ENCODE data around the gene TMEM129. TPM values are rescaled to one million over a fixed set of nuclear protein-coding genes. Genes with fewer than 3 reads are reported as not detected.

The TMEM129 gene
- total and polyA plus RNA-seq, 2 donors (not counting 1 experiment from before 2014, with no cell fraction given), result 15.0 to 39.6 TPM

DNA sequence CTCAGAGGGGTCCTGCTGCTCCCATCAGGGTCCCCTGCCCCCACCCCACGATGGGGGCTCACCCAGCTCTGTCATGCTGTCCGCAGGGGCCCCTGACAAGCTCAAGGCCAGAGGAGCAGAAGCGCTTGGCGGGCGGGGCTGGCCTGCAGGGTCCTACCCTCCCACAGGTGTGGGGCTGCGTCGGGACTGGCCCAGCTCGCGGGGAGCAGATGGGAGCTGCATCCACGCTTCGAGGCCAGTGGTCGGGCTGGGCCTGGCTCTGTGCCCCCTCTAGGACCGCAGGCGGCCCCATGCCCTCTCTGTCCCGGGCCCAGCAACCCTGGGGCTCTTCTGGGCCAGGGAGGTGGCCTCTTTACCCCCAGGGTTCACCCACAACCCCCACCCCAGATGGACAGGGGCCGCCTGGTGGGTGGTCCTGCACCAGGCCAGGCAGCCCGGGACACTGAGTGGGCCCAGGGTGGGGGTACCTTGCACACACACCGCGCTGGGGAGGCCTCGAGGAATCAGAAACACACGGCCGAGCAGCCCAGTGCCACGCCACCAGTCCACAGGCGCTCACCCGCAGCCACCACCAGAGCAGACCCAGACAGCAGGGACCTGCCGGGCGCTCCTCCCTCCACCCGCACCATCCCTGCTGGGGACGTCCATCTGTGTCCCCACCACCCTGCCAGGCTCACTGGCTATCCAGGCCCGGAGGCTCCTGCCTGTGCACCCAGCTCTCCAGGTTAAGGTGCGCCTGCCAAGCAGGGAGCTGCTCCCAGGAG, 30.2 kb upstream of the TMEM129 start:
- Histone ChIP-seq H3K9me3 (ENCODE audit: control insufficient read depth, insufficient read depth, low read depth, low read length) (no peaks in the 10 kb centered on the region), H3K4me2 (ENCODE audit: extremely low read depth, insufficient read depth, low read length) (no peak overlapping the region), H3K79me2 (ENCODE audit: control insufficient read depth, insufficient read depth, low read length) (no peaks in the 10 kb centered on the region), H3K27me3 (ENCODE audit: control insufficient read depth, insufficient read depth, low read length) (no peaks in the 10 kb centered on the region), H3K9ac (ENCODE audit: insufficient read depth, low read length) (no peak overlapping the region), H3K4me1 (ENCODE audit: control insufficient read depth, extremely low read depth, insufficient read depth, low read length) (no peaks in the 10 kb centered on the region), H4K20me1 (ENCODE audit: control insufficient read depth, extremely low read depth, insufficient read depth, low read length) (no peaks in the 10 kb centered on the region), H2AFZ (ENCODE audit: low read length) (no peak overlapping the region), H3K27ac (ENCODE audit: insufficient read depth, low read length) (no peak overlapping the region), H3K4me3 (replicated peaks in 1 of 4; ENCODE audit: control extremely low read depth in 1 of 4, insufficient read depth in 1 of 4, low read depth in 3 of 4, low read length in 4 of 4) (no peak overlapping the region), H3K36me3 (ENCODE audit: control insufficient read depth, insufficient read depth, low read length) (no peaks in the 10 kb centered on the region)
- no peak for DNase-seq (ENCODE audit: low read depth in 2 of 2)
- TF ChIP-seq, protein P1, sequence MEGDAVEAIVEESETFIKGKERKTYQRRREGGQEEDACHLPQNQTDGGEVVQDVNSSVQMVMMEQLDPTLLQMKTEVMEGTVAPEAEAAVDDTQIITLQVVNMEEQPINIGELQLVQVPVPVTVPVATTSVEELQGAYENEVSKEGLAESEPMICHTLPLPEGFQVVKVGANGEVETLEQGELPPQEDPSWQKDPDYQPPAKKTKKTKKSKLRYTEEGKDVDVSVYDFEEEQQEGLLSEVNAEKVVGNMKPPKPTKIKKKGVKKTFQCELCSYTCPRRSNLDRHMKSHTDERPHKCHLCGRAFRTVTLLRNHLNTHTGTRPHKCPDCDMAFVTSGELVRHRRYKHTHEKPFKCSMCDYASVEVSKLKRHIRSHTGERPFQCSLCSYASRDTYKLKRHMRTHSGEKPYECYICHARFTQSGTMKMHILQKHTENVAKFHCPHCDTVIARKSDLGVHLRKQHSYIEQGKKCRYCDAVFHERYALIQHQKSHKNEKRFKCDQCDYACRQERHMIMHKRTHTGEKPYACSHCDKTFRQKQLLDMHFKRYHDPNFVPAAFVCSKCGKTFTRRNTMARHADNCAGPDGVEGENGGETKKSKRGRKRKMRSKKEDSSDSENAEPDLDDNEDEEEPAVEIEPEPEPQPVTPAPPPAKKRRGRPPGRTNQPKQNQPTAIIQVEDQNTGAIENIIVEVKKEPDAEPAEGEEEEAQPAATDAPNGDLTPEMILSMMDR (conservative IDR thresholded peaks at IDR 0.05 in 1 of 2, IDR thresholded peaks at IDR 0.05 in 1 of 2; ENCODE audit: low read depth in 1 of 2, low read length in 2 of 2), result no peak
- no peak for TF ChIP-seq EZH2 (IDR thresholded peaks at IDR 0.05; ENCODE audit: low read length, missing control alignments)

DNA sequence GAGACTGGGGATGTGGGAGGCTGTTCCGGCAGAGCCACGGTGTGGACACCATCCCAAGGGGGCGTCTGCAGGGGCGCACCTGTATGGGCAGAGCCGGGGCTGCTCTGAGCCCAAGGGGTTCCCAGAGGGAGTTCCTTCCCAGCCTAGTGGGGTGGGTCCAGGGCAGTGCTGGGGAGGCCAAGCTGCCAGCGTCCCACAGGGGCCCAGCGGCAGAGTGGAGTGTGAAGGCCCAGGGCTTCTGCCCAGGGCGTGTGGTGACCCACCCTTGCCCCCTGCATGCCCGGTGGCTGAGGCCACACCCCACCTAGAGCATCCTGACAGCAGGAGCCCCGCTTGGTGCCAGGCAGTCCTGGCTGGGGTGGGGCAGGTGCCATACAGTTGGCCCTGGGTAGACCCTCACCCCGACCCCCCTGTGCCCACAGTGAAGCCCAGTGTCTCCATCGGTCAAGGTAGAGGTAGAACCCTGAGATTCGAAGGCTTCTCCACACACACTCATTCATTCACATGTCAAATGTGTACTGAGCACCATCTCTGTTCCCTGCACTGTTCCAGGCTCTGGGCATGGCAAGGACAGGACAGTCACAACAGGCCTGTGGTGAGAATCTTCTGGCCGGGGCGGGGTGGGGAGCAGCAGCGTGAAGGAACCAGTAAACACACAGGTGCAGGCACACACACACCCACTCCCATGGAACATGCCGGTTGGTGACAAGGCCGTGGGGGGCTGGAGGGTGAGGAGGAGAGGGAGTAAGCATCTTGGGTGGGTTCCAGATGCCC, 29.4 kb upstream of the TMEM129 start:
- TF ChIP-seq, protein P1 (conservative IDR thresholded peaks at IDR 0.05 in 1 of 2, IDR thresholded peaks at IDR 0.05 in 1 of 2; ENCODE audit: low read depth in 1 of 2, low read length in 2 of 2), result no peak

DNA sequence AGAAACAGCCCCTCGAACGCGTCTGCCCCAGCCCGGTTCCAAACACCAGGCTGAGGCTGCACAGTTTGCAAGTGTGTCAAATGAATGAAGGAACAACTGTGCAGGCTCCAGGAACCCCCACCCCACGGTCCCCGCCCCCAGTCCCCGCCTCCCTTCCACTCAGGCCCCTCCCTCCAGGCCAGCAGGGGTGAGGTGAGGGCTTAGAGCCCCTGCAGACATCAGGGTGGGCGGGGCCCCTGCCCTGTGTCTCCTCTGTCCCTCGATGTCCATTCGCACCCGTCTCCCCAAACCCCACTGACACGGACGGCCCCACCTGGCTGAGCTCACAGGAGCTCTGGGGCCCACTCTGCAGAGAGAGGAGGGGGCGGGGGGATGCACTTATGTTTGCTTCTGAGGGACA, 28.7 kb upstream of the TMEM129 start:
- no peak overlapping the region for H3K27ac ChIP-seq (ENCODE audit: insufficient read depth, low read length)
- H3K79me2 ChIP-seq (ENCODE audit: control insufficient read depth, insufficient read depth, low read length), result no peaks in the 10 kb centered on the region
- no peaks in the 10 kb centered on the region for H3K9me3 ChIP-seq (ENCODE audit: control insufficient read depth, insufficient read depth, low read depth, low read length)
- H3K4me1 ChIP-seq (ENCODE audit: control insufficient read depth, extremely low read depth, insufficient read depth, low read length), result no peaks in the 10 kb centered on the region
- no peak overlapping the region for H3K4me2 ChIP-seq (ENCODE audit: extremely low read depth, insufficient read depth, low read length)
- peaks cover 3% of the 10 kb centered on the region for H3K36me3 ChIP-seq (ENCODE audit: control insufficient read depth, insufficient read depth, low read length)
- no peak overlapping the region for H3K9ac ChIP-seq (ENCODE audit: insufficient read depth, low read length)
- no peak for DNase-seq (ENCODE audit: low read depth in 2 of 2)
- H2AFZ ChIP-seq (ENCODE audit: low read length), result no peak overlapping the region
- TF ChIP-seq EZH2 (IDR thresholded peaks at IDR 0.05; ENCODE audit: low read length, missing control alignments), result no peak
- TF ChIP-seq, protein P1 (conservative IDR thresholded peaks at IDR 0.05 in 1 of 2, IDR thresholded peaks at IDR 0.05 in 1 of 2; ENCODE audit: low read depth in 1 of 2, low read length in 2 of 2), result no peak
- no peak overlapping the region for H3K4me3 ChIP-seq (replicated peaks in 1 of 4; ENCODE audit: control extremely low read depth in 1 of 4, insufficient read depth in 1 of 4, low read depth in 3 of 4, low read length in 4 of 4)
- peaks cover 2% of the 10 kb centered on the region for H4K20me1 ChIP-seq (ENCODE audit: control insufficient read depth, extremely low read depth, insufficient read depth, low read length)
- H3K27me3 ChIP-seq (ENCODE audit: control insufficient read depth, insufficient read depth, low read length), result no peaks in the 10 kb centered on the region

More for the DNA sequence above, 29.4 kb upstream of the TMEM129 start:
- Histone ChIP-seq H2AFZ (ENCODE audit: low read length) (no peak overlapping the region), H3K4me1 (ENCODE audit: control insufficient read depth, extremely low read depth, insufficient read depth, low read length) (no peaks in the 10 kb centered on the region), H3K27ac (ENCODE audit: insufficient read depth, low read length) (no peak overlapping the region), H3K4me2 (ENCODE audit: extremely low read depth, insufficient read depth, low read length) (no peak overlapping the region), H3K9ac (ENCODE audit: insufficient read depth, low read length) (no peak overlapping the region), H3K27me3 (ENCODE audit: control insufficient read depth, insufficient read depth, low read length) (no peaks in the 10 kb centered on the region), H3K4me3 (replicated peaks in 1 of 4; ENCODE audit: control extremely low read depth in 1 of 4, insufficient read depth in 1 of 4, low read depth in 3 of 4, low read length in 4 of 4) (no peak overlapping the region), H3K9me3 (ENCODE audit: control insufficient read depth, insufficient read depth, low read depth, low read length) (no peaks in the 10 kb centered on the region), H3K79me2 (ENCODE audit: control insufficient read depth, insufficient read depth, low read length) (no peaks in the 10 kb centered on the region), H3K36me3 (ENCODE audit: control insufficient read depth, insufficient read depth, low read length) (no peaks in the 10 kb centered on the region), H4K20me1 (ENCODE audit: control insufficient read depth, extremely low read depth, insufficient read depth, low read length) (peaks cover 2% of the 10 kb centered on the region)
- DNase-seq (ENCODE audit: low read depth in 2 of 2), result no peak
